ENCODE measurements around the gene PCNP. TPM values are rescaled to one million over a fixed set of nuclear protein-coding genes. Genes with fewer than 3 reads are reported as not detected.

The PCNP gene
- polyA plus RNA-seq, 1 of the 3 experiments (the other 2 are of a cell fraction), result 45.8 TPM

DNA sequence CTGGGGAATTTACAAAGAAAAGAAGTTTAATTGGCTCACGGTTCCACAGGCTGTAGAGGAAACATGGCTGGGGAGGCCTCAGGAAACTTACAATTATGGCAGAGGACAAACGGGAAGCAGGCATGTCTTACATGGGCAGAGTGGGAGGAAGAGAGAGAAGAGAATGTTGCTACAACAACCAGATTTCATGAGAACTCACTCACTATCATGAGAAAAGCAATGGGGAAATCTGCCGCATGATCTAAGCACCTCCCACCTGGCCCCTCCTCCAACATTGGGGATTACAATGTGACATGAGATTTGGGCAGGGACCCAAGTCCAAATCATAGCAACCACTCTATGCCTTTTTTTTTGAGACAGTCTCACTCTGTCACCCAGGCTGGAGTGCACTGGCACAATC is 28.8 kb downstream of the PCNP start:
- H3K4me3 ChIP-seq (ENCODE audit: low read depth in 2 of 2, low read length in 1 of 2), result no peak overlapping the region
- no peaks in the 10 kb centered on the region for H4K20me1 ChIP-seq (ENCODE audit: insufficient read depth)
- no peaks in the 10 kb centered on the region for H3K27me3 ChIP-seq (ENCODE audit: insufficient read depth)
- H2AFZ ChIP-seq (ENCODE audit: low read depth), result no peak overlapping the region
- ChIA-PET POLR2A (no interaction called here), CTCF (no interaction called here)
- no peak overlapping the region for H3K9ac ChIP-seq
- H3K9me2 ChIP-seq, result no peaks in the 10 kb centered on the region
- H3K4me1 ChIP-seq (ENCODE audit: control insufficient read depth in 1 of 2, insufficient read depth in 2 of 2, low read depth in 1 of 2, low read length in 1 of 2), result no peaks in the 10 kb centered on the region
- WGBS (ENCODE audit: low lambda C conversion rate), result 90% methylated on average over 3 of the region's 3 CpGs
- no peaks in the 10 kb centered on the region for H3K79me2 ChIP-seq (ENCODE audit: insufficient read depth)
- H3K27ac ChIP-seq (ENCODE audit: low read depth in 2 of 2, low read length in 1 of 2), result no peak overlapping the region
- no peak for DNase-seq
- TF ChIP-seq IRF3 (IDR thresholded peaks at IDR 0.05; ENCODE audit: low read depth, low read length), result no peak
- TF ChIP-seq, protein P1, sequence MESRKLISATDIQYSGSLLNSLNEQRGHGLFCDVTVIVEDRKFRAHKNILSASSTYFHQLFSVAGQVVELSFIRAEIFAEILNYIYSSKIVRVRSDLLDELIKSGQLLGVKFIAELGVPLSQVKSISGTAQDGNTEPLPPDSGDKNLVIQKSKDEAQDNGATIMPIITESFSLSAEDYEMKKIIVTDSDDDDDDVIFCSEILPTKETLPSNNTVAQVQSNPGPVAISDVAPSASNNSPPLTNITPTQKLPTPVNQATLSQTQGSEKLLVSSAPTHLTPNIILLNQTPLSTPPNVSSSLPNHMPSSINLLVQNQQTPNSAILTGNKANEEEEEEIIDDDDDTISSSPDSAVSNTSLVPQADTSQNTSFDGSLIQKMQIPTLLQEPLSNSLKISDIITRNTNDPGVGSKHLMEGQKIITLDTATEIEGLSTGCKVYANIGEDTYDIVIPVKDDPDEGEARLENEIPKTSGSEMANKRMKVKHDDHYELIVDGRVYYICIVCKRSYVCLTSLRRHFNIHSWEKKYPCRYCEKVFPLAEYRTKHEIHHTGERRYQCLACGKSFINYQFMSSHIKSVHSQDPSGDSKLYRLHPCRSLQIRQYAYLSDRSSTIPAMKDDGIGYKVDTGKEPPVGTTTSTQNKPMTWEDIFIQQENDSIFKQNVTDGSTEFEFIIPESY (IDR thresholded peaks at IDR 0.05; ENCODE audit: borderline replicate concordance, low read depth), result no peak
- TF ChIP-seq FOXM1 (IDR thresholded peaks at IDR 0.05; ENCODE audit: low read depth), result no peak
- no peak for TF ChIP-seq POLR2AphosphoS5 (IDR thresholded peaks at IDR 0.05; ENCODE audit: low read depth, low read length)
- TF ChIP-seq, protein P2, sequence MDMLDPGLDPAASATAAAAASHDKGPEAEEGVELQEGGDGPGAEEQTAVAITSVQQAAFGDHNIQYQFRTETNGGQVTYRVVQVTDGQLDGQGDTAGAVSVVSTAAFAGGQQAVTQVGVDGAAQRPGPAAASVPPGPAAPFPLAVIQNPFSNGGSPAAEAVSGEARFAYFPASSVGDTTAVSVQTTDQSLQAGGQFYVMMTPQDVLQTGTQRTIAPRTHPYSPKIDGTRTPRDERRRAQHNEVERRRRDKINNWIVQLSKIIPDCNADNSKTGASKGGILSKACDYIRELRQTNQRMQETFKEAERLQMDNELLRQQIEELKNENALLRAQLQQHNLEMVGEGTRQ (IDR thresholded peaks at IDR 0.05; ENCODE audit: borderline replicate concordance, low read depth, low read length), result no peak
- TF ChIP-seq EP300 (IDR thresholded peaks at IDR 0.05; ENCODE audit: borderline replicate concordance in 1 of 2, low read depth in 1 of 2, low read length in 1 of 2), result no peak
- no peak for TF ChIP-seq RCOR1 (IDR thresholded peaks at IDR 0.05; ENCODE audit: low read length)
- TF ChIP-seq NRF1 (IDR thresholded peaks at IDR 0.05; ENCODE audit: low read depth, low read length), result no peak
- TF ChIP-seq JUND (IDR thresholded peaks at IDR 0.05), result no peak
- TF ChIP-seq MEF2A (IDR thresholded peaks at IDR 0.05; ENCODE audit: borderline replicate concordance, low read depth), result no peak
- no peak for TF ChIP-seq TEAD4 (IDR thresholded peaks at IDR 0.05; ENCODE audit: borderline replicate concordance, insufficient read depth)
- TF ChIP-seq TAF1 (IDR thresholded peaks at IDR 0.05; ENCODE audit: borderline replicate concordance, low read depth, low read length), result no peak
- TF ChIP-seq CHD2 (IDR thresholded peaks at IDR 0.05; ENCODE audit: low read length, partially characterized antibody), result no peak
- no peak for TF ChIP-seq FOXJ3 (CRISPR knock-in tag; IDR thresholded peaks at IDR 0.05)
- no peak for TF ChIP-seq ELF1 (IDR thresholded peaks at IDR 0.05)
- no peak for TF ChIP-seq RAD21 (IDR thresholded peaks at IDR 0.05; ENCODE audit: low read length)
- H3K9me3 ChIP-seq, result no peaks in the 10 kb centered on the region
- H3K4me2 ChIP-seq, result no peak overlapping the region
- peaks cover 11% of the 10 kb centered on the region for H3F3A ChIP-seq (replicated peaks; ENCODE audit: insufficient read depth)
- peaks cover 0 to 9% of the 10 kb centered on the region in 2 experiments for H3K36me3 ChIP-seq (replicated peaks in 1 of 2; ENCODE audit: control insufficient read depth in 1 of 2, insufficient read depth in 2 of 2, low read length in 1 of 2)
